Measurements from ENCODE around the gene FCAMR. TPM values are rescaled to one million over a fixed set of nuclear protein-coding genes. Genes with fewer than 3 reads are reported as not detected.

The FCAMR gene
- total and polyA plus RNA-seq, 2 experiments from 2014 or later, result not detected

- Mint-ChIP-seq H3K27me3 (ENCODE audit: insufficient read depth, low read depth, poor library complexity) (peaks cover 5% of the 10 kb centered on the region), H3K27ac (no peak overlapping the region), H3K4me3 (no peak overlapping the region), H3K9me3 (no peaks in the 10 kb centered on the region), H3K4me1 (no peaks in the 10 kb centered on the region), H3K36me3 (ENCODE audit: low read depth) (no peaks in the 10 kb centered on the region; the same call in 2 of the 3 replicates)
- no peaks in the 10 kb centered on the region for H3K79me2 ChIP-seq (replicated peaks; ENCODE audit: insufficient read depth)
- no peak overlapping the region for H3K27ac ChIP-seq (ENCODE audit: low read depth)
- no peak overlapping the region for H3K4me3 ChIP-seq
- H3K9me2 ChIP-seq (ENCODE audit: insufficient read depth), result peaks cover 11% of the 10 kb centered on the region; the same call in 1 of the 2 replicates
- no peaks in the 10 kb centered on the region for H3F3A ChIP-seq (replicated peaks; ENCODE audit: low read depth)
- H3K4me2 ChIP-seq, result no peak overlapping the region
- H2AFZ ChIP-seq, result no peak overlapping the region
- H3K4me1 ChIP-seq (ENCODE audit: insufficient read depth), result no peaks in the 10 kb centered on the region
- no peak for DNase-seq (ENCODE audit: low spot score)
- no peaks in the 10 kb centered on the region; the same call in 1 of the 2 replicates for H4K20me1 ChIP-seq (replicated peaks; ENCODE audit: insufficient read depth)
- H3K27me3 ChIP-seq (ENCODE audit: insufficient read depth), result no peaks in the 10 kb centered on the region
- no peak for TF ChIP-seq ZNF331 (CRISPR knock-in tag; IDR thresholded peaks at IDR 0.05; ENCODE audit: low read depth)
- TF ChIP-seq STAT1 (IDR thresholded peaks at IDR 0.05; ENCODE audit: unreplicated experiment), result no peak
- no peak for TF ChIP-seq EZH2 (IDR thresholded peaks at IDR 0.05; ENCODE audit: low read depth, unreplicated experiment)
- TF ChIP-seq CTCF (conservative IDR thresholded peaks at IDR 0.05; ENCODE audit: low read depth in 2 of 2), result no peak
- no peak for TF ChIP-seq EZH2phosphoT487 (IDR thresholded peaks at IDR 0.05; ENCODE audit: unreplicated experiment)
- TF ChIP-seq NANOG (IDR thresholded peaks at IDR 0.05; ENCODE audit: borderline replicate concordance), result no peak
- TF ChIP-seq JUNB (IDR thresholded peaks at IDR 0.05; ENCODE audit: unreplicated experiment), result no peak
- no peak for TF ChIP-seq ZNF462 (CRISPR knock-in tag; IDR thresholded peaks at IDR 0.05)
- TF ChIP-seq ZNF114 (CRISPR knock-in tag; IDR thresholded peaks at IDR 0.05), result no peak
- TF ChIP-seq ETS1 (IDR thresholded peaks at IDR 0.05), result no peak
- no peak for TF ChIP-seq POLR2AphosphoS5 (IDR thresholded peaks at IDR 0.05; ENCODE audit: low read depth)
- TF ChIP-seq REST (IDR thresholded peaks at IDR 0.05; ENCODE audit: unreplicated experiment), result no peak
- no peak for ATAC-seq
- no peaks in the 10 kb centered on the region for H3K36me3 ChIP-seq (ENCODE audit: insufficient read depth)
Measured at GRCh38 chr1:207017615-207018559, 47.6 kb upstream of the FCAMR start.

All from GM23338 (cell line).